ENCODE results near the gene SLCO2A1.

The SLCO2A1 gene

DNA sequence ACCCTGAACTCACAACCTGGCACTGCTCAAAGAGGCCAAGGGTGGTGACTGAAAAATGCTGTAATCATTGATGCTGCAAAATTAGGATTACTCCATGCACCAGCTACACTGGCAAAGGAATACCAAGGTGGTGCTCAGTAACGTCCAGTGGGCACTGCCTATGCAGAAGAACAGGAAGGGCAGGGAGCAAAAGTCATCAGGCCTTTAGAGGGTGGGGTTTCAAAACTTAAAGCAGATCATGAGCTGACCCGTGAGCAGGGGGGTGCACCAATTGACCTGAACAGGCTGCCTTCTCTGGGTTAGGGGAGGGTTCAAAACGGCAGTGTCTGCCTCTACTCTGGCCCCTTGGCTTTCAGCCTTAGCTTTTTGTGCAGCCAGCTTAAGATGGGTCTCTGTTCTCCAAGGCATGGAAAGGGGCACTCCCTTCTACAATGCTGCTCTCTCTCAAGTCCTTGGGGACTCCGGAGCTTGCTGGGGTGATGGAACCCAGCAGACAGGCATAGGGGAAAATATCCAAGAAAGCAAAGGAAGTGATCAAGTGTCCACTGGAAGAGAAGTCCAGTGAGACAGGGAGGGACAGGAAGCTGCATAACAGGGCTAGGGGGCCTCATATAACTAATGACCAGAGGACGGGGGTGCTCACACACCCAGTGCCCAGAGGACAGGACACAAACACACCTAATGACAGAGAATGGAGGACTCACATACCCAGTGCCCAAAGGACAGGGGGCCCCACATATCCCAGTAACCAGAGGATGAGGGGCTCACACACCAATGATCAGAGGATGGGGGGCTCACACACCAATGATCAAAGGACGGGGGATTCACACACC, 145.5 kb downstream of the SLCO2A1 start:
- no peak for DNase-seq (ENCODE audit: low spot score)

- no peak for DNase-seq (ENCODE audit: low spot score)
These were observed 146.1 kb downstream of the SLCO2A1 start for GRCh38 chr3:133883641-133884040.

DNA sequence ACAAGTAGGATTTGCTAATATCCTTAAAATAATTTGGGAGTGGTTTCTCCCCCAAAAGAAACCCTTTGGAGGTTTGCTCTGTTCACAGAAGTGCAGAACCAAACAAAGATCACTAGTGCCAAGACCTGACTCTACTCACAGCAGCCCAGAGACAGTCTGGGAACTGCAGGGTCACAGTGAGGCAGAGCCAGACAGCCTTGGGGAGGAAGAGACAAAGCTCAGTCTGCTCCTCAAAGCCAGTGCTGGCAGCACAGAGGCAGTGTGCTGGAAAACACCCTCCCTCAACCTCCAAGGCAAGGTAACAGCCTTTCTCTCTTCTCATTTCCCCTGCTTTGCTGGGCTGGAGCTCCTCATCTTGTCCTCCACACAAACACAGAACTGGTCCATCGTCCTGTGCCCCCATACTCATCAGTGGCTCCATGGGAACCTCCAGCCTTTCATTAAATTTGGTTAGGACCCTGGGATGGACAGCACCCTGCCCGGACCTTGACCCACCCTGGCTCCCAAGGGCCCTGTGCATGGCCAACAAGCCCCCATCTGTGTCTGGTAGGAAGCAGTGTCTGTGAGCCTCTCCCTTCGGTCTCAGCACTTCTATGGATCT, 146.6 kb downstream of the SLCO2A1 start:
- no peak for DNase-seq (ENCODE audit: low spot score)

GRCh38 chr3:133881939-133882825, 147.5 kb downstream of the SLCO2A1 start:
- no peak for DNase-seq (ENCODE audit: low spot score)

- no peak for DNase-seq (ENCODE audit: low spot score)
These were observed 148.2 kb downstream of the SLCO2A1 start for GRCh38 chr3:133881492-133881891.

GRCh38 chr3:133880886-133881455, 148.8 kb downstream of the SLCO2A1 start:
- no peak for DNase-seq (ENCODE audit: low spot score)

- no peak for DNase-seq (ENCODE audit: low spot score)
These were observed 149.4 kb downstream of the SLCO2A1 start for GRCh38 chr3:133880287-133880686.

- no peak for DNase-seq (ENCODE audit: low spot score)
These were observed 151.2 kb downstream of the SLCO2A1 start for GRCh38 chr3:133878518-133878917.

Measured in HuH-7.5 (cell line).